ENCODE data around the gene CCDC178.

- TF ChIP-seq CTCF (conservative IDR thresholded peaks at IDR 0.05) (no peak), ZFX (IDR thresholded peaks at IDR 0.05) (no peak)
Measured at GRCh38 chr18:33334781-33335180, 105.7 kb downstream of the CCDC178 start.
